Bronchial smooth muscle cell (primary cell): Measurements from ENCODE around the gene ZXDC. TPM values are rescaled to one million over a fixed set of nuclear protein-coding genes. Genes with fewer than 3 reads are reported as not detected.

Experiments used
- total RNA-seq: library from RNA; depleted of rRNA; stranded (reverse); fragments of >200 nt; gene quantifications from 2 replicates; pipeline ENCODE4 v1.2.1, GENCODE V29; 2014

ZXDC gene, protein sequence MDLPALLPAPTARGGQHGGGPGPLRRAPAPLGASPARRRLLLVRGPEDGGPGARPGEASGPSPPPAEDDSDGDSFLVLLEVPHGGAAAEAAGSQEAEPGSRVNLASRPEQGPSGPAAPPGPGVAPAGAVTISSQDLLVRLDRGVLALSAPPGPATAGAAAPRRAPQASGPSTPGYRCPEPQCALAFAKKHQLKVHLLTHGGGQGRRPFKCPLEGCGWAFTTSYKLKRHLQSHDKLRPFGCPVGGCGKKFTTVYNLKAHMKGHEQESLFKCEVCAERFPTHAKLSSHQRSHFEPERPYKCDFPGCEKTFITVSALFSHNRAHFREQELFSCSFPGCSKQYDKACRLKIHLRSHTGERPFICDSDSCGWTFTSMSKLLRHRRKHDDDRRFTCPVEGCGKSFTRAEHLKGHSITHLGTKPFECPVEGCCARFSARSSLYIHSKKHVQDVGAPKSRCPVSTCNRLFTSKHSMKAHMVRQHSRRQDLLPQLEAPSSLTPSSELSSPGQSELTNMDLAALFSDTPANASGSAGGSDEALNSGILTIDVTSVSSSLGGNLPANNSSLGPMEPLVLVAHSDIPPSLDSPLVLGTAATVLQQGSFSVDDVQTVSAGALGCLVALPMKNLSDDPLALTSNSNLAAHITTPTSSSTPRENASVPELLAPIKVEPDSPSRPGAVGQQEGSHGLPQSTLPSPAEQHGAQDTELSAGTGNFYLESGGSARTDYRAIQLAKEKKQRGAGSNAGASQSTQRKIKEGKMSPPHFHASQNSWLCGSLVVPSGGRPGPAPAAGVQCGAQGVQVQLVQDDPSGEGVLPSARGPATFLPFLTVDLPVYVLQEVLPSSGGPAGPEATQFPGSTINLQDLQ
- 8.4 and 11.4 TPM in 2 replicates for total RNA-seq

DNA sequence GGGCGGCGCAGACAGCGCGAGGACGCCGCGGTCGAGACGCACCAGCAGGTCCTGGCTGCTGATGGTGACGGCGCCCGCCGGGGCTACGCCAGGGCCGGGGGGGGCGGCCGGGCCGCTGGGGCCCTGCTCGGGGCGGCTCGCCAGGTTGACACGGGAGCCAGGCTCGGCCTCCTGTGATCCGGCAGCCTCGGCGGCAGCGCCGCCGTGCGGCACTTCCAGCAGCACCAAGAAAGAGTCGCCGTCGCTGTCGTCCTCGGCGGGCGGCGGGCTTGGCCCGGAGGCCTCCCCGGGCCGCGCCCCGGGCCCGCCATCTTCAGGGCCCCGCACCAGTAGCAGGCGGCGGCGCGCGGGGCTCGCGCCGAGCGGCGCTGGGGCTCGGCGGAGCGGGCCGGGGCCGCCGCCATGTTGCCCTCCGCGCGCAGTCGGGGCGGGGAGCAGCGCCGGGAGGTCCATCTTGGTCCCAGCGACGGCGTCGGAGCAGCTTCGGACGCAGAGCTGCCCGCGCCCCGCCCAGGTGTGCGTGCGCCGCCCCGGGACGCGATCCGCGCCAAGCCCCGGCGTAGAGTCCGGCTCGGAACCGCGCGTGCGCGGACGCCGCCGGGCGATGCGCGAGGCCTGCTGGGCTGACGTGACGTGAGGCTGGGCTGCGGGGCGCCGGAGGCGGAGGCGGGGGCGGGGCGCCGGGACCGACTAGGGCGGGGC is at the start of gene ZXDC:
Gene ZXDC (minus strand): TSS at position 479 of the 702 bp plus-strand sequence. CDS start 26 bp downstream, at position 453.

DNA sequence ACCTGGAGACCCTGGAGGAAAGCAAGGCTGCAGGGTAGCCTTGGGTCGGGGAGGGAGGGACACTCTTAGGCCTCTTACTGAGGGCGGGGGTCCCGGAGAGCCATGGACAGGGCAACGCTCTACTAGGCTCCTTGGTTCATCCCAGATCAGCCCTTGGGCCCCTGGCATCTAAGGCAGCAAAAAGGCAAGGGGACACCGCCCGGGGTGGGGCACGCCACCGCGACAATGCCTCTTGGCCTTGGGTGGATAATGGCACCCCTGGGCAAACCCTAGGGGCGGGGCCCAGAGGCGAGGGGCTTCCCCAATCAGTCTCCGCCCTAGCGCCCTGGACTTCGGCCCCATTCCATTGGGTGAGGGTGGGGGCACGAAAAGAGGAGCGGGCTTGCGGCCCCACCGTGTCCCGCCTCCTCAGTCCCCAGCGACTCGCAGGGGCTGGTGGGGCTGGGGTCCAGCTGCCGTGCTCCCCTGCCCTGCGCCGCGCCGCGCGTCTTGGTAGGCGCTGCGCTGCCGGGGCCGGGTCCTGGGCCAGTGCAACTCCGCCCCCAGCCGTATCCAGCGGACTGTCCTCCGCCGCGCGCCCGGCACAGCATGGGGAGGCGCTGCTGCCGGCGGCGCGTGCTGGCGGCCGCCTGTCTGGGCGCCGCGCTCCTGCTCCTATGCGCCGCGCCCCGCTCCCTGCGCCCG is 48.2 kb upstream of the ZXDC start, which contains the start of gene CHST13:
Gene CHST13 (plus strand): TSS at position 411 of the 684 bp plus-strand sequence. CDS start 178 bp downstream, at position 589.

DNA sequence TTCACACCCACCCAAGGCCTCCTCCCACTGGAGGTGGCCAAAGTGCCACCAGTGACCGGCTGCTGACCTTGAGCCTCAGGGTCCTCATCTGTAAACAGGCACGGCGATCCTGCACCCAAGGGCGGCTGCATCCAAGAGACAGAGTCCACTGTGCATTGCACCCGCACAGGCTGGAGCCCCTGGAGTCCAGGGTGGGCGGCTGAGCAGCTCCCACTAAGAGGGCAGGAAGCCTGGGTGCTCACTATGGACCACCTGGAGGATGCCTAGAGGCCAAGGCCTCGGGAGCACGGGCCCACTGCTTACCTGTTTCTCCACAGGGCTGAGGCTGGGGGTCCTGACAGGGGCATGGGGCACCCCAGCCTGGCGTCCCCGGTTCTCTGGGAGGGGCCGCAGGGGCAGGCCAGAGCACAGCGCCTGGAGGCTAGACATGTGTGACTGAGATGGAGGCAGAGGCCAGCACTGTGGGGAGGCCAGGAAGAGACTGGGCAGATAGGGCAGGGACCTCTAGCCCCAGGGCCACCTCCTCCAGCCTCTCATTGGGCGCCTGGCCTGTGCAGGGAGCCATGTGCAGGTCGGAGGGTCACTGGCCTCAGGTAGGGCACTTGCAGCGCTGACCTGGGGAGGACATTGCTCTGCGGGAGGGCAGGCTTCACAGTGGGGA is 41.7 kb upstream of the ZXDC start, which contains the start of gene UROC1:
Gene UROC1 (minus strand): TSS at position 483 of the 661 bp plus-strand sequence. CDS start 54 bp downstream, at position 429.

DNA sequence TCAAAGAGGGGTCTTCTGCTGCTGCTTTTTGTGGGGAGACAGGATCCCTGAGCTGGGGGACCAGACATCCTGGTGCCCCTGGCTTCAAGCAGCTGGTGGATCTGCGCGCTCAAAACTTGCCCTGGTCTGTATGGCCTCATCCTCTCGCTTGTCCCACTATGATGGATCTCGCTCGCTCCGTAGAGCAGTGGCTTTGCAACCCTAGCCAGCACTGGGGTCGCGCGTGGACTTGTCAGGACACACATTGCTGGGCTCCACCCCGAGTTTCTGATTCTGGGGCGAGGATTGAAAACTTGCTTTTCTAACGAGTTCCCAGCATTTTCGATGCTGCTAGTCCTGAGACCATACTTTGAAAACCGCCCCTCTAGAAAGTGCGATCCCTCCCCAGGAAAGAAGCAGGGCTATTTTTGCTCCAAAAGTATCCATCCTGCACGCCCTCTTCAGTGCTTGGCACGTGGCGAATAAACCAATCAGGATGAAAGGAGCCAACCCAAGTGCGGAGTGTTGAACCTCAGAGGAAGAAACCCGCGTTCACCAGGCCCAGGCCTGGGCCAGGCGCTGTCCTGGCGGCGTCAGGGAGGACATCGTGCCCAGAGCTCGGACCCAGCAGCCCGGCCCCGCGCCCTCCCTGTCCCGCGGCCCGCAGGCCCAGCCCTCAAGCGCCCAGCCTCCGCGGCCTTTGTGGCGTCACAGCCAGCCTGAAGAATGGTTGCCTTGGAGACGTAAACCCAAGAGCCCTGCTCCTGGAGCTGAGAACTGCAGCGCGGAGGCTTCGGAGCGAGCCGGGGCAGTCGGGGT is 81.3 kb downstream of the ZXDC start, which contains the start of gene CFAP100:
Gene CFAP100 (plus strand): TSS at position 731 of the 798 bp plus-strand sequence. CDS start 1,092 bp downstream, outside the sequence.

Other genes starting within 250 kb of the ZXDC start
- 0.47 and 0.69 TPM in 2 replicates for gene KLF15, start 118.5 kb downstream of the ZXDC start, total RNA-seq
- not detected in 2 replicates for gene CFAP100, start 81.0 kb downstream of the ZXDC start, total RNA-seq
- gene UROC1, start 41.9 kb upstream of the ZXDC start, total RNA-seq, result not detected in 2 replicates
- not detected in 2 replicates for gene CHST13, start 48.3 kb upstream of the ZXDC start, total RNA-seq
- gene C3orf22, start 83.0 kb upstream of the ZXDC start, total RNA-seq, result not detected in 2 replicates
- 14.7 and 15.0 TPM in 2 replicates for gene TXNRD3, start 179.2 kb upstream of the ZXDC start, total RNA-seq
- 11.9 and 16.5 TPM in 2 replicates for gene CHCHD6, start 228.3 kb upstream of the ZXDC start, total RNA-seq